Measurements from ENCODE around the gene SRRM4.

The SRRM4 gene

GRCh38 chr12:119207063-119207560 lies 225.8 kb downstream of the SRRM4 start:
- DNase-seq, result no peak

GRCh38 chr12:119208626-119209061 lies 227.3 kb downstream of the SRRM4 start:
- no peak for DNase-seq

- DNase-seq, result no peak
Observed at GRCh38 chr12:119211884-119212283, 230.5 kb downstream of the SRRM4 start.
